HL-60 (cell line): Measurements from ENCODE around the gene TRNT1.

Source experiments
- CTCF ChIP-seq: IDR thresholded peaks from one replicate; pipeline ENCODE4 v1.5.1; 2011; ENCODE audit warnings: low read length, control low read depth, inconsistent platforms; ENCODE audit not compliant: insufficient read depth
- GABPA ChIP-seq: IDR thresholded peaks from 2 replicates; pipeline ENCODE4 v1.6.1; 2012; ENCODE audit warnings: low read depth
- POLR2AphosphoS5 ChIP-seq: IDR thresholded peaks from 2 replicates; pipeline ENCODE4 v1.6.1; 2012; ENCODE audit warnings: low read depth
- REST ChIP-seq: IDR thresholded peaks from 2 replicates; pipeline ENCODE4 v1.6.1; 2012; ENCODE audit warnings: low read depth; ENCODE audit not compliant: insufficient replicate concordance

- TF ChIP-seq REST, result no peak
- TF ChIP-seq POLR2AphosphoS5, result no peak
- no peak for TF ChIP-seq CTCF
- no peak for TF ChIP-seq GABPA
Measured at GRCh38 chr3:3165650-3166049, 38.9 kb downstream of the TRNT1 start.
